Body of pancreas (tissue), 4 donors: ENCODE results near the gene UNC93B1.

ENCODE experiments used
- POLR2A ChIP-seq, 3 donors: fragments of 450-650 bp; IDR thresholded peaks; one replicate each; pipeline ENCODE4 v1.6.1; 2016; ENCODE audit warnings: antibody characterized with exemption in 3 of 3, mild to moderate bottlenecking in 2 of 3
- TF ChIP-seq, protein P1 (sequence below), 7 experiments: fragments of 450-650 bp in 4 of 7; fragments of 200-600 bp in 3 of 7; sonication (generic) in 3 of 7; IDR thresholded peaks; one replicate each; pipeline ENCODE4 v1.5.1; 2016 to 2019; ENCODE audit warnings: antibody characterized with exemption in 7 of 7

DNA sequence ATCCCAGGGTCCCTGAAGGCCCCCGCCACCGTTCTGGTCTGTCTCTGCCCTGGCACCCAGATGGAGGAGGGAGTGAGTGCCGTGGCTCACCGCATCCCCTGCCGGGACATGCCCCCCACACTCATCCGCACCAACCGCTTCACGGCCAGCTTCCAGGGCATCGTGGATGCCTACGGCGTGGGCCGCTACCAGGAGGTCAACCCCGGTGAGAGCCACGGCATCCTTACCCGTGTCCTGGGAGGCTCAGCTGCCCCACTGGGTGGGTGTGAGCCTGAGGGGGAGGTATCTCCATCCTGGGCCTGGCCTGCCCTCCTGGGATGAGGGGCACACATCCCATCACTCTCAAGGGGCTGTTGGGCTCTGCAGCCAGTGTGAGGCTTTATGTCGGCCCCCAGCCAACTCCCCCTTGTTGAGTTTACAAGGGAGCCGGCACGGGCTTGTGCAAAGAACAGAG, 41.0 kb upstream of the UNC93B1 start:
- TF ChIP-seq, protein P1, sequence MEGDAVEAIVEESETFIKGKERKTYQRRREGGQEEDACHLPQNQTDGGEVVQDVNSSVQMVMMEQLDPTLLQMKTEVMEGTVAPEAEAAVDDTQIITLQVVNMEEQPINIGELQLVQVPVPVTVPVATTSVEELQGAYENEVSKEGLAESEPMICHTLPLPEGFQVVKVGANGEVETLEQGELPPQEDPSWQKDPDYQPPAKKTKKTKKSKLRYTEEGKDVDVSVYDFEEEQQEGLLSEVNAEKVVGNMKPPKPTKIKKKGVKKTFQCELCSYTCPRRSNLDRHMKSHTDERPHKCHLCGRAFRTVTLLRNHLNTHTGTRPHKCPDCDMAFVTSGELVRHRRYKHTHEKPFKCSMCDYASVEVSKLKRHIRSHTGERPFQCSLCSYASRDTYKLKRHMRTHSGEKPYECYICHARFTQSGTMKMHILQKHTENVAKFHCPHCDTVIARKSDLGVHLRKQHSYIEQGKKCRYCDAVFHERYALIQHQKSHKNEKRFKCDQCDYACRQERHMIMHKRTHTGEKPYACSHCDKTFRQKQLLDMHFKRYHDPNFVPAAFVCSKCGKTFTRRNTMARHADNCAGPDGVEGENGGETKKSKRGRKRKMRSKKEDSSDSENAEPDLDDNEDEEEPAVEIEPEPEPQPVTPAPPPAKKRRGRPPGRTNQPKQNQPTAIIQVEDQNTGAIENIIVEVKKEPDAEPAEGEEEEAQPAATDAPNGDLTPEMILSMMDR (IDR thresholded peaks at IDR 0.05) = no peak
- TF ChIP-seq POLR2A (IDR thresholded peaks at IDR 0.05) = no peak
